OCI-LY7 (cell line): ENCODE results near the gene LRRC8E.

Experiments
- CTCF ChIP-seq: fragments of 200-600 bp; sonication (generic); conservative IDR thresholded peaks from 2 replicates; pipeline ENCODE4 v1.5.1; 2014; ENCODE audit warnings: mild to moderate bottlenecking, antibody characterized with exemption, low read length, moderate library complexity, mixed read lengths
- EZH2phosphoT487 ChIP-seq: fragments of 200-600 bp; sonication (generic); IDR thresholded peaks from 2 replicates; pipeline ENCODE4 v1.6.1; 2018; ENCODE audit warnings: low read depth, borderline replicate concordance, mild to moderate bottlenecking, mixed run types, antibody characterized with exemption, low read length, moderate library complexity, mixed read lengths

GRCh38 chr19:7916103-7916954, 28.0 kb downstream of the LRRC8E start:
- TF ChIP-seq CTCF (no peak), EZH2phosphoT487 (no peak)
